Thoracic aorta (tissue), 2 donors: ENCODE measurements around the gene ZMYND19. TPM values are rescaled to one million over a fixed set of nuclear protein-coding genes. Genes with fewer than 3 reads are reported as not detected.
"Not testable (repeated sequence)": the region's sequence is repeated elsewhere in the genome, so short reads cannot be mapped to it uniquely, and the experiment has no call there.

Experiments
- ATAC-seq: fragments of 150-250 bp; one replicate; pipeline ENCODE4 v1.8.0; 2017; ENCODE audit warnings: low read depth; ENCODE audit not compliant: insufficient number of reproducible peaks, low FRiP score
- DNase-seq: peaks from one replicate; pipeline ENCODE4 v3.0.0-alpha.2; 2020; ENCODE audit warnings: low spot score
- H3K27ac ChIP-seq, 2 donors: fragments of 200-600 bp; sonication (generic); 1 replicate in 1 of 2; 2 replicates in 1 of 2; pipeline ENCODE4 v1.5.1; 2016; ENCODE audit warnings: mild to moderate bottlenecking in 2 of 2, moderate library complexity in 2 of 2
- H3K27me3 ChIP-seq: fragments of 200-600 bp; sonication (generic); replicated peaks from 2 replicates; pipeline ENCODE4 v1.6.0; 2016; ENCODE audit warnings: mild to moderate bottlenecking; ENCODE audit not compliant: insufficient read depth
- H3K36me3 ChIP-seq: fragments of 200-600 bp; sonication (generic); one replicate; pipeline ENCODE4 v1.5.1; 2016
- H3K4me1 ChIP-seq, 2 donors: fragments of 200-600 bp; sonication (generic); 1 replicate in 1 of 2; 2 replicates in 1 of 2; pipeline versions ENCODE4 v1.5.1 to v1.6.0; 2016; ENCODE audit warnings: low read depth in 2 of 2, mild to moderate bottlenecking in 1 of 2; ENCODE audit not compliant: control insufficient read depth in 1 of 2
- H3K4me3 ChIP-seq: fragments of 200-600 bp; sonication (generic); 2 replicates; pipeline ENCODE4 v1.5.1; 2016; ENCODE audit warnings: mild to moderate bottlenecking
- H3K9me3 ChIP-seq: fragments of 200-600 bp; sonication (generic); 2 replicates; pipeline ENCODE4 v1.5.1; 2016
- CTCF ChIP-seq: fragments of 200-600 bp; sonication (generic); IDR thresholded peaks from one replicate; pipeline ENCODE4 v1.5.1; 2019; ENCODE audit warnings: antibody characterized with exemption
- total RNA-seq, 2 donors: library from RNA; depleted of rRNA; stranded (reverse); fragments of >200 nt; gene quantifications; one replicate each; pipeline versions ENCODE4 v1.1.0 to v1.2.3, GENCODE V29; 2016

ZMYND19 gene
- total RNA-seq, 2 donors from 2014 or later: 10.8 to 14.1 TPM

- Histone ChIP-seq H3K27ac (no peak overlapping the region), H3K4me3 (no peak overlapping the region), H3K27me3 (no peaks in the 10 kb centered on the region), H3K9me3 (no peaks in the 10 kb centered on the region), H3K4me1 (peaks cover 2 to 8% of the 10 kb centered on the region in 2 donors), H3K36me3 (no peaks in the 10 kb centered on the region)
- DNase-seq (no peak), ATAC-seq (no peak)
- no peak for TF ChIP-seq CTCF
Measured at GRCh38 chr9:137626464-137626863, 36.2 kb upstream of the ZMYND19 start.

GRCh38 chr9:137622211-137622610, 31.9 kb upstream of the ZMYND19 start:
- H3K27ac ChIP-seq, H3K4me3 ChIP-seq, H3K36me3 ChIP-seq, H3K27me3 ChIP-seq, DNase-seq, H3K9me3 ChIP-seq, ATAC-seq: not testable (repeated sequence)
- peaks cover 25 to 30% of the 10 kb centered on the region in 2 donors for H3K4me1 ChIP-seq

DNA sequence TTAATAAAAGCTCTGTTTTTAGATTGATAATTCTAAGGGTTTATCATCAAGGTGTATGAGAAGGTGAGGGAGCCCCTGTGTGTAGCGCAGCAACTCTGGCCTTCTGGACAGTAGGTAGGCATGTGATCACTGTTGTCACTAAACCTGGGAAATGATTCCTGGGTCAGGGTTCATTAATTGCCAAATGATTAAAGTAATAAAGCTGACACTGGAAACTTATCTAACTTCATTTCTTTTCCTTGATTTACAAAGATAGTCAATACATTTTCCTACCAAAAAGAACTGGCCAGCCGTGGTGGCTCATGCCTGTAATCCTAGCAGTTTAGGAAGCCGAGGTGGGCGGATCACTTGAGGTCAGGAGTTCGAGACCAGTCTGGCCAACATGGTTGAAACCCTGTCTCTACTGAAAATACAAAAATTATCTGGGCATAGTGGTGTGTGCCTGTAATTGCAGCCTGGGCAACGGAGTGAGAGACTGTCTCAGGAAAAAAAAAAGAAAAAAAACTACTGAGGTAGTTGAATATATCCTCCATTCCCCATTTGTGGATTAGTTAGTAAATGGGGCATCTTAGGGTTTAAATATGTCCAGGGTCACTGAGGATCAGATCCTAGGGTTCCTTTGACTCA, 30.9 kb upstream of the ZMYND19 start:
- DNase-seq (no peak), ATAC-seq (no peak)
- peak; percentile 30 for TF ChIP-seq CTCF
- H3K4me1 ChIP-seq: peaks cover 30 to 39% of the 10 kb centered on the region in 2 donors
- no peaks in the 10 kb centered on the region for H3K9me3 ChIP-seq
- no peaks in the 10 kb centered on the region for H3K27me3 ChIP-seq
- no peak overlapping the region for H3K4me3 ChIP-seq
- H3K27ac ChIP-seq: no peak overlapping the region
- no peaks in the 10 kb centered on the region for H3K36me3 ChIP-seq

DNA sequence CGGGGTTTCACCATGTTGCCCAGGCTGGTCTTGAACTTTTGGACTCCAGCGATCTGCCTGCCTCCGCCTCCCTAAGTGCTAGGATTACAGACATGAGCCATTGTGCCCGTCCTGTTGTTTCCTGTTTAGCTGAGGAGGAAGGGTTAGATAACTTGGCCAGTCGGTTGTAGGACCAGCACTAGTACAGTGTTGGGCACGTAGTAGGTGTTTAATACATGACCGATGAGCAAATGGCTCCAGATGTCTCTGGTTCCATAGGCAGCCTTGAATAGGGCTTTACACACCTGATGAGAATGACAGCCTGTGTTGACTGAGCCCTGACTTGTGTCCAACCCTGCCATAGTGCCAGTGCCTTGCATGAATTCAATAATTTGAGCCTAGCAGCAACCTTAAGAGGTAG, 30.3 kb upstream of the ZMYND19 start:
- no peak overlapping the region for H3K4me3 ChIP-seq
- no peak for TF ChIP-seq CTCF
- H3K27ac ChIP-seq: no peak overlapping the region
- no peaks in the 10 kb centered on the region for H3K9me3 ChIP-seq
- H3K27me3 ChIP-seq: no peaks in the 10 kb centered on the region
- H3K36me3 ChIP-seq: peaks cover 4% of the 10 kb centered on the region
- no peak for ATAC-seq
- no peak for DNase-seq
- H3K4me1 ChIP-seq: peaks cover 30 to 39% of the 10 kb centered on the region in 2 donors

GRCh38 chr9:137620048-137620405, 29.7 kb upstream of the ZMYND19 start:
- Histone ChIP-seq H3K4me3 (peak overlapping the region; percentile 80), H3K36me3 (peaks cover 9% of the 10 kb centered on the region), H3K27me3 (no peaks in the 10 kb centered on the region), H3K9me3 (no peaks in the 10 kb centered on the region), H3K27ac (peak overlapping the region in 1 of 2 donors; percentile 76), H3K4me1 (peaks cover 30 to 39% of the 10 kb centered on the region in 2 donors)
- no peak for ATAC-seq
- DNase-seq: no peak
- TF ChIP-seq CTCF: no peak
